ENCODE results near the gene NR2F6.

NR2F6 gene

DNA sequence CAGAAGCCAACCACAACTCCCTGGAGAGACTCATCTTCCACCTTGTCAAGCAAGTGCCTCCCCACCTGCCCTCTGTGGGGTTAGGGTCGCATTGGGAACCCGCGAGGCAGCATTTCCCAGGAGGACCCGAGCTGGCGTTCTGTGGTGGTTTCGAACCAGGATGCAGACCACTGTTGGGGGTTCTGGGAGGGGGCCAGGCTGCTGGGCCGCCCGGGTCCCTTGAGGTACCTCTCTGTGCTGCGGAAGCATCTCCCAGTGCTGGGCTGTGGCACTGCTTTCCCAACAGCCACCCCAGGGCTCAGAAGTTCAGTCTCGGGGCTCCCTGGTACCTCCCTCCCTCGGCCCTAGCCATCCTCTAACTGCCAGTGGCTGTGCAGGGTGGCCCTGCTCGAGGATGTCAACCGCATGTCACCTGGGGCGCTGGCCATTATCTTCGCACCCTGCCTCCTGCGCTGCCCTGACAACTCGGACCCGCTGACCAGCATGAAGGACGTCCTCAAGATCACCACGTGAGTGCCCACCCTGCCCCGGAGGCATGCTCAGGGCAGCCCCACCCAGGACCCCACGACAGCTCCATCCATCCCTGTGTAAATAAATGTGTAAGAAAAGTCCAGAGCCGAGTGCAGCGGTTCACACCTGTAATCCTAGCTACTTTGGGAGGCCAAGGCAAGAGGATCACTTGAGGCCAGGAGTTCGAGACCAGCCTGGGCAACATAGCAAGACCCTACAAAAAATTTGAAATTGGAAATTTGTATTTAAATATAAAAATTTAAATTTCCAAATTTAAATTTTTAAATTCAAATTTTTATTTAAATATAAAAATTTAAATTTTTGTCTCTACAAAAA lies 38.8 kb downstream of the NR2F6 start:
- H3K27ac ChIP-seq (ENCODE audit: low read length), result no peak overlapping the region
- H3K36me3 ChIP-seq (ENCODE audit: control insufficient read depth in 2 of 2, insufficient read depth in 2 of 2, low read length in 2 of 2), result peaks cover 19 to 34% of the 10 kb centered on the region in 2 donors
- no peak overlapping the region for H3K9ac ChIP-seq (ENCODE audit: low read length in 2 of 2)
- H3K4me3 ChIP-seq (ENCODE audit: low read length in 2 of 2), result no peak overlapping the region
- H3K9me3 ChIP-seq (ENCODE audit: control insufficient read depth in 2 of 2, low read length in 2 of 2), result no peaks in the 10 kb centered on the region
- H3K27me3 ChIP-seq (ENCODE audit: control insufficient read depth in 1 of 2, insufficient read depth in 2 of 2, low read length in 2 of 2), result no peaks in the 10 kb centered on the region
- H3K4me1 ChIP-seq (ENCODE audit: control insufficient read depth, insufficient read depth, low read length), result no peaks in the 10 kb centered on the region

DNA sequence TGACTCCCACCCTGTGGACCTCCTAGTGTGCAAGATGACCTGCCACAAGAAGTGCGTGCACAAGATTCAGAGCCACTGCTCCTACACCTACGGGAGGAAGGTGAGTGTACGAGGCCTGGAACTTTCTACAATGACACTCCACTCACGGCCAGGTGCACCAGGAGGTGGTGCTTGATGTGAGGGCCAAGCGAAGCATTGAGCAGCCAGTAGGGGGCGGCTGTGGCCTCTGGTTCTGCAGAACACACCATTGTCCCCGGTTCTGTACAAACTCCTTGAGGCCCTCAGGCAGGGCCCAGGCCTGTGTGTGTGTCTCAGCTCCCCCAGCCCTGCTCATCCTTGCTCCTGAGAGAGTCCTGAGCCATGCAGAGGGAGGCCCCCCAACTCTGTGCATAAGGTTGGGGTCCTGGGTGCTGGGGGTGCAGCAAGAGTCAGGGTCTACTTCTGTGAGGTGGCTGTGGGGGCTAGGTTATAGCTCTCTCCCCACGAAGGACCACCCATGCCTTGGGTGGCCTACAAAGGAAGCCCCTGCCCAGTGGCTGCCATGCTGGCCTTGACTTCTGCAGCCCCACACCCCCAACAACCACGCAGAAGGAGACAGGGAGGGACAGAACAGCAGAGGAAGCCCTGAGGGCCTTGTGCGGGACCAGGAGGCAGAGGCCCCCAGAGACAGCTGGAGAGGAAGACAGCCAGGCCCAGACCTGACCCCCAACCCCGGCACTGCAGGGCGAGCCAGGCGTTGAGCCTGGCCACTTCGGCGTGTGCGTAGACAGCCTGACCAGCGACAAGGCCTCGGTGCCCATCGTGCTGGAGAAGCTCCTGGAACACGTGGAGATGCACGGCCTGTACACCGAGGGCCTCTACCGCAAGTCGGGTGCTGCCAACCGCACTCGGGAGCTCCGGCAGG lies 40.2 kb downstream of the NR2F6 start:
- Histone ChIP-seq H3K4me1 (ENCODE audit: control insufficient read depth, insufficient read depth, low read length) (no peaks in the 10 kb centered on the region), H3K27ac (ENCODE audit: low read length) (no peak overlapping the region), H3K36me3 (ENCODE audit: control insufficient read depth in 2 of 2, insufficient read depth in 2 of 2, low read length in 2 of 2) (peaks cover 31 to 41% of the 10 kb centered on the region in 2 donors), H3K9me3 (ENCODE audit: control insufficient read depth in 2 of 2, low read length in 2 of 2) (no peaks in the 10 kb centered on the region), H3K9ac (ENCODE audit: low read length in 2 of 2) (no peak overlapping the region), H3K27me3 (ENCODE audit: control insufficient read depth in 1 of 2, insufficient read depth in 2 of 2, low read length in 2 of 2) (no peaks in the 10 kb centered on the region), H3K4me3 (ENCODE audit: low read length in 2 of 2) (no peak overlapping the region)

DNA sequence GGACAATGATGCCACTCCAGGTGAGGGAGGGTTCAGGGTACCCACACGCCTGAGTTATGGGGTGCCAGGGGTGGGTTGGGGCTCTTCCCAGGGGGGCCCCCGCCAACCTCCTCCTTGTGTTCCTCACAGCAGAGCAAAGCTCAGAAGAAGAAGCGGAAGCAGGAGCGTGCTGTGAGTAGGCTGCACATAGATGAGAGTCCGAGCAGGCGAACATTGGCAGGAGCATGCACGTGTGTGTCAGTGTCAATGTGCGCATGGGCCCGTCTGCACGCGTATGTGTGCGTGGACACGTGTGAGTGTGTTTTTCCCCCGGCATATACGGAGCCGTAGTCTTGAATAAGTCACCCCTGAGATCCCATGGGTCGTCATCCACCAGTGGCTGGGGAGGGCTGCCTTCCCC lies 43.0 kb downstream of the NR2F6 start:
- Histone ChIP-seq H3K4me3 (ENCODE audit: low read length in 2 of 2) (no peak overlapping the region), H3K36me3 (ENCODE audit: control insufficient read depth in 2 of 2, insufficient read depth in 2 of 2, low read length in 2 of 2) (peaks cover 34 to 53% of the 10 kb centered on the region in 2 donors)

DNA sequence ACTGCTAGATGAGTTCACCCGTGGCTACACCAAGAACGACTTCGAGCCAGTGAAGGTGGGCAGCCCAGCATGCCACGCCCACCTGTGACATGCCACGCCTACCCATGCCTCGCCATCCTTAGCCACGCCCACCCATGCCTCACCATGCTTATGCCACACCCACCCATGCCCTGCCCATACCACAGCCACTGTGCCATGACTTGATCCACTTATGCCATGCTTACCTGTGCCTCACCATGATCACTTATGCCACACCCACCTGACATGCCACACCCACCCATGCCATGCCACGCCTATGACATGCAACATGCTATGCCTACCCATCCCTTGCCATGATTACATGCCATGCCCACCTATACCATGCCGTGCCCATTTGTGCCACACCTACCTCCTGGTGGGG lies 43.5 kb downstream of the NR2F6 start:
- no peaks in the 10 kb centered on the region for H3K4me1 ChIP-seq (ENCODE audit: control insufficient read depth, insufficient read depth, low read length)
- no peaks in the 10 kb centered on the region for H3K27me3 ChIP-seq (ENCODE audit: control insufficient read depth in 1 of 2, insufficient read depth in 2 of 2, low read length in 2 of 2)
- peaks cover 34 to 55% of the 10 kb centered on the region in 2 donors for H3K36me3 ChIP-seq (ENCODE audit: control insufficient read depth in 2 of 2, insufficient read depth in 2 of 2, low read length in 2 of 2)
- H3K4me3 ChIP-seq (ENCODE audit: low read length in 2 of 2), result no peak overlapping the region
- no peak overlapping the region for H3K27ac ChIP-seq (ENCODE audit: low read length)
- no peaks in the 10 kb centered on the region for H3K9me3 ChIP-seq (ENCODE audit: control insufficient read depth in 2 of 2, low read length in 2 of 2)
- H3K9ac ChIP-seq (ENCODE audit: low read length in 2 of 2), result no peak overlapping the region

More for the DNA sequence above, 43.0 kb downstream of the NR2F6 start:
- no peak overlapping the region for H3K9ac ChIP-seq (ENCODE audit: low read length in 2 of 2)
- H3K9me3 ChIP-seq (ENCODE audit: control insufficient read depth in 2 of 2, low read length in 2 of 2), result no peaks in the 10 kb centered on the region
- H3K27ac ChIP-seq (ENCODE audit: low read length), result no peak overlapping the region
- no peaks in the 10 kb centered on the region for H3K4me1 ChIP-seq (ENCODE audit: control insufficient read depth, insufficient read depth, low read length)
- no peaks in the 10 kb centered on the region for H3K27me3 ChIP-seq (ENCODE audit: control insufficient read depth in 1 of 2, insufficient read depth in 2 of 2, low read length in 2 of 2)

DNA sequence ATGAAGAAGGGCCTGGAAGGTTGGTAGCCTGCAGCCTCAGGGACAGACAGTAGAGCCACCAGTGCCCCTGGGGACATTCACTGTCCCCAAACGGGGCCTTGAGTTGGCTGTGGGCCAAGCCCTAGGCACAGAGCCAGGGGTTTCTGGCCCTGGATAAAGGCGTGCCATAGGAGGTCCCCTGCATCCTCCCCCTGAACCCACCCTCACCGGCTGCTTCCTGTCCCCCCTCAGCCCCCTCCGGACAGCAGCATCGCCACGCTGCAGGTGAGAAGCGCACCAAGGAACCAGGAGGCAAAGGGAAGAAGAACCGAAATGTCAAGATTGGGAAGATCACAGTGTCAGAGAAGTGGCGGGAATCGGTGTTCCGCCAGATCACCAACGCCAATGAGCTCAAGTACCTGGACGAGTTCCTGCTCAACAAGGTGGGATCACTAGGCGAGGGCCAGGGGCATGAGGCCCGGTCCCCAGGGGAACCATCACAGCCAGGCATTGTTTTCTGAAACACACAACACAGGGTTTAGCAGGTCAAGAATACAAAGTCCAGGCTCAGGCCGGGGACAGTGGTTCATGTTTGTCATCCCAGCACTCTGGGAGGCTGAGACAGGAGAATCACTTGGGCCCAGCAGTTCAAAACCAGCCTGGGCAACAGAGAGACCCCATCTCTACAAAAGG lies 45.2 kb downstream of the NR2F6 start:
- H3K36me3 ChIP-seq (ENCODE audit: control insufficient read depth in 2 of 2, insufficient read depth in 2 of 2, low read length in 2 of 2), result peaks cover 37 to 46% of the 10 kb centered on the region in 2 donors

GRCh38 chr19:17197666-17198065 lies 48.1 kb downstream of the NR2F6 start:
- Histone ChIP-seq H3K4me3 (ENCODE audit: low read length in 2 of 2) (no peak overlapping the region), H3K27me3 (ENCODE audit: control insufficient read depth in 1 of 2, insufficient read depth in 2 of 2, low read length in 2 of 2) (no peaks in the 10 kb centered on the region), H3K9me3 (ENCODE audit: control insufficient read depth in 2 of 2, low read length in 2 of 2) (no peaks in the 10 kb centered on the region), H3K36me3 (ENCODE audit: control insufficient read depth in 2 of 2, insufficient read depth in 2 of 2, low read length in 2 of 2) (peaks cover 55 to 66% of the 10 kb centered on the region in 2 donors), H3K4me1 (ENCODE audit: control insufficient read depth, insufficient read depth, low read length) (no peaks in the 10 kb centered on the region), H3K9ac (ENCODE audit: low read length in 2 of 2) (no peak overlapping the region), H3K27ac (ENCODE audit: low read length) (no peak overlapping the region)

More for the DNA sequence above, 45.2 kb downstream of the NR2F6 start:
- Histone ChIP-seq H3K4me1 (ENCODE audit: control insufficient read depth, insufficient read depth, low read length) (no peaks in the 10 kb centered on the region), H3K9me3 (ENCODE audit: control insufficient read depth in 2 of 2, low read length in 2 of 2) (no peaks in the 10 kb centered on the region), H3K9ac (ENCODE audit: low read length in 2 of 2) (no peak overlapping the region), H3K4me3 (ENCODE audit: low read length in 2 of 2) (no peak overlapping the region), H3K27me3 (ENCODE audit: control insufficient read depth in 1 of 2, insufficient read depth in 2 of 2, low read length in 2 of 2) (no peaks in the 10 kb centered on the region), H3K27ac (ENCODE audit: low read length) (no peak overlapping the region)

DNA sequence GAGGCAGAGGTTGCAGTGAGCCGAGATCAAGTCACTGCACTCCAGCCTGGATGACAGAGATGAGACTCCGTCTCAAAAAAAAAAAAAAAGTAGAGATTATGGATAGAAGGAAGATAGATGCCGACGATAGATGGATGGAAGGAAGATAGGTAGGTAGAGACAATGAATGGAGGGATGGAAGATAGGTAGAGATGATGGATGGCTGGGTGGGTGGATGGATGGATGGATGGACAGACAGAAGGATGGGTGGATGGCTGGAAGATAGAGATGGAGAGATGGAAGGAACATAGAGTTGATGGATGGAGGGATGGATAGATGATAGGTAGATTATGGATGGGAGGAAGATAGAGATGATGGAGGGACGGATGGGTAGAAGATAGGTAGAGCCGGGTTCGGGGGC lies 49.1 kb downstream of the NR2F6 start:
- Histone ChIP-seq H3K4me3 (ENCODE audit: low read length in 2 of 2) (no peak overlapping the region), H3K27me3 (ENCODE audit: control insufficient read depth in 1 of 2, insufficient read depth in 2 of 2, low read length in 2 of 2) (no peaks in the 10 kb centered on the region), H3K9ac (ENCODE audit: low read length in 2 of 2) (no peak overlapping the region), H3K27ac (ENCODE audit: low read length) (no peak overlapping the region), H3K4me1 (ENCODE audit: control insufficient read depth, insufficient read depth, low read length) (no peaks in the 10 kb centered on the region), H3K9me3 (ENCODE audit: control insufficient read depth in 2 of 2, low read length in 2 of 2) (no peaks in the 10 kb centered on the region), H3K36me3 (ENCODE audit: control insufficient read depth in 2 of 2, insufficient read depth in 2 of 2, low read length in 2 of 2) (peaks cover 47 to 59% of the 10 kb centered on the region in 2 donors)

DNA sequence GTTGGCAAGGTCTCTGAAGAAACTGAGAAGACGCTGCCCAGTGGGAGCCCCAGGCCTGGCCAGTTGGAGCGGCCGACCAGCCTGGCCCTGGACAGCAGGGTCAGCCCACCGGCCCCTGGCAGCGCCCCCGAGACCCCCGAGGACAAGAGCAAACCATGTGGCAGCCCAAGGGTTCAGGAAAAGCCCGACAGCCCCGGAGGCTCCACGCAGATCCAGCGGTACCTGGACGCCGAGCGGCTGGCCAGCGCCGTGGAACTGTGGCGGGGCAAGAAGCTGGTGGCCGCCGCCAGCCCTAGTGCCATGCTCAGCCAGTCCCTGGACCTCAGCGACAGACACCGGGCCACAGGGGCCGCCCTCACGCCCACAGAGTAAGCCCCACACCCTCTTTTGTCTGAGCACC lies 50.6 kb downstream of the NR2F6 start:
- no peak overlapping the region for H3K9ac ChIP-seq (ENCODE audit: low read length in 2 of 2)
- H3K27me3 ChIP-seq (ENCODE audit: control insufficient read depth in 1 of 2, insufficient read depth in 2 of 2, low read length in 2 of 2), result no peaks in the 10 kb centered on the region
- H3K27ac ChIP-seq (ENCODE audit: low read length), result no peak overlapping the region
- no peaks in the 10 kb centered on the region for H3K4me1 ChIP-seq (ENCODE audit: control insufficient read depth, insufficient read depth, low read length)
- peaks cover 45 to 54% of the 10 kb centered on the region in 2 donors for H3K36me3 ChIP-seq (ENCODE audit: control insufficient read depth in 2 of 2, insufficient read depth in 2 of 2, low read length in 2 of 2)
- no peak overlapping the region for H3K4me3 ChIP-seq (ENCODE audit: low read length in 2 of 2)
- H3K9me3 ChIP-seq (ENCODE audit: control insufficient read depth in 2 of 2, low read length in 2 of 2), result no peaks in the 10 kb centered on the region

DNA sequence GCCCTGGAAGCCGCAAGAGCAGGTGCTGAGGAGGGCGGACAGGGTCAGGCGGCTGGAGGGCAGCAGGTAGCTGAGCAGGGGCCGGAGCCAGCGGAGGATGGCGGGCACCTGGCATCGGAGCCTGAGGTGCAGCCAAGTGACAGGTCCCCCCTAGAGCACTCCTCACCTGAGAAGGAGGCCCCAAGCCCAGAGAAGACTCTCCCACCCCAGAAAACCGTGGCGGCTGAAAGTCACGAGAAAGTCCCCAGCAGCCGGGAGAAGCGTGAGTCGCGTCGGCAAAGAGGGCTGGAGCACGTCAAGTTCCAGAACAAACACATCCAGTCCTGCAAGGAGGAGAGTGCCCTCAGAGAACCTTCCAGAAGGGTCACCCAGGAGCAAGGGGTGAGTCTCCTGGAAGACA lies 51.1 kb downstream of the NR2F6 start:
- H3K4me1 ChIP-seq (ENCODE audit: control insufficient read depth, insufficient read depth, low read length), result no peaks in the 10 kb centered on the region
- no peak overlapping the region for H3K4me3 ChIP-seq (ENCODE audit: low read length in 2 of 2)
- H3K27me3 ChIP-seq (ENCODE audit: control insufficient read depth in 1 of 2, insufficient read depth in 2 of 2, low read length in 2 of 2), result no peaks in the 10 kb centered on the region
- no peaks in the 10 kb centered on the region for H3K9me3 ChIP-seq (ENCODE audit: control insufficient read depth in 2 of 2, low read length in 2 of 2)
- no peak overlapping the region for H3K27ac ChIP-seq (ENCODE audit: low read length)
- H3K9ac ChIP-seq (ENCODE audit: low read length in 2 of 2), result no peak overlapping the region
- H3K36me3 ChIP-seq (ENCODE audit: control insufficient read depth in 2 of 2, insufficient read depth in 2 of 2, low read length in 2 of 2), result peaks cover 45 to 52% of the 10 kb centered on the region in 2 donors

DNA sequence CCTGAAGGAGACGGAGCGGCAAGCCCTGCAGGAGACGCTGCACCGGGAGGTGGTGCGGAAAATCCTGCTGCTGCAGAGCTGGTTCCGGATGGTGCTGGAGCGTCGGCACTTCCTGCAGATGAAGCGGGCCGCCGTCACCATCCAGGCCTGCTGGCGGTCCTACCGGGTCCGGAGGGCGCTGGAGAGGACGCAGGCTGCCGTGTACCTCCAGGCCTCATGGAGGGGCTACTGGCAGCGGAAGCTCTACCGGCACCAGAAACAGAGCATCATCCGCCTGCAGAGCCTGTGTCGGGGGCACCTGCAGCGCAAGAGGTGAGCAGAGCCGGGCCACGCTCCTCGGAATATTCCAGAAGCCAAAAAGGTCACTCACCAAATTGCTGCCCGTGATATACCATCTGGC lies 53.0 kb downstream of the NR2F6 start:
- no peak overlapping the region for H3K4me3 ChIP-seq (ENCODE audit: low read length in 2 of 2)
- H3K9me3 ChIP-seq (ENCODE audit: control insufficient read depth in 2 of 2, low read length in 2 of 2), result no peaks in the 10 kb centered on the region
- H3K36me3 ChIP-seq (ENCODE audit: control insufficient read depth in 2 of 2, insufficient read depth in 2 of 2, low read length in 2 of 2), result peaks cover 39 to 52% of the 10 kb centered on the region in 2 donors
- no peaks in the 10 kb centered on the region for H3K27me3 ChIP-seq (ENCODE audit: control insufficient read depth in 1 of 2, insufficient read depth in 2 of 2, low read length in 2 of 2)
- no peak overlapping the region for H3K27ac ChIP-seq (ENCODE audit: low read length)
- no peaks in the 10 kb centered on the region for H3K4me1 ChIP-seq (ENCODE audit: control insufficient read depth, insufficient read depth, low read length)
- no peak overlapping the region for H3K9ac ChIP-seq (ENCODE audit: low read length in 2 of 2)
